GM19238 (cell line): ENCODE measurements around the gene ERCC2.
"Not testable (repeated sequence)": the region's sequence is repeated elsewhere in the genome, so short reads cannot be mapped to it uniquely, and the experiment has no call there.

Experiments
- DNase-seq: peaks from one replicate; pipeline ENCODE4 v3.0.0; 2011; ENCODE audit warnings: low spot score; ENCODE audit not compliant: insufficient read length

The ERCC2 gene

DNA sequence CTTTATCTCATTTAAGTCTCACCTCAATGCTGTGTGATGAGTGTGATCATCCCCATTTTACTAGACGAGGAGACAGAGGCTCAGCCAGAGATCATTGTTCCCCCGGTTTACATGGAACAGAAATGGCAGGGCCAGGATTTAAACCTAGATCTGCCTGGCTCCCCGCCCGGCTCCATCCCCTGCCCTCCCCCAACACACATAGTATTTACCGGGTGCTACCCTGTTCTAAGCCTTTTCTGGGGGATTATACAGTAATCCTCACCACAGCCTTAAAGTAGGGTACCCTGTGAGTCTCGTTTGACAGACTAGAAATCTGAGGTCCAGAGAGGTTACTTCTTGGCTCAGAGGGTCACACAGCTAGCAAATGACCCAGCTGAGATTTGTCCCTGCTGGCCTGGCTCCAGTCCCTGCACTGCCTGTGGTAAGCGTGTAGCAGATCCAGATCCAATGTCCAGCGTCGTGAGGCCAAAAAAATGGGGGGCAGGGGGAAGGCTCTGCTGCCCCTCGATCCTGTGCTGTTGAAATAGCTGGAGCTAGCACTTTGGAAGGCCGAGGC, 33.6 kb downstream of the ERCC2 start:
- no peak for DNase-seq

- DNase-seq = not testable (repeated sequence)
These were observed 35.5 kb downstream of the ERCC2 start for GRCh38 chr19:45334881-45335280.

- no peak for DNase-seq
These were observed 36.6 kb downstream of the ERCC2 start for GRCh38 chr19:45333609-45334303.

- no peak for DNase-seq
These were observed 39.0 kb downstream of the ERCC2 start for GRCh38 chr19:45331411-45331810.

DNA sequence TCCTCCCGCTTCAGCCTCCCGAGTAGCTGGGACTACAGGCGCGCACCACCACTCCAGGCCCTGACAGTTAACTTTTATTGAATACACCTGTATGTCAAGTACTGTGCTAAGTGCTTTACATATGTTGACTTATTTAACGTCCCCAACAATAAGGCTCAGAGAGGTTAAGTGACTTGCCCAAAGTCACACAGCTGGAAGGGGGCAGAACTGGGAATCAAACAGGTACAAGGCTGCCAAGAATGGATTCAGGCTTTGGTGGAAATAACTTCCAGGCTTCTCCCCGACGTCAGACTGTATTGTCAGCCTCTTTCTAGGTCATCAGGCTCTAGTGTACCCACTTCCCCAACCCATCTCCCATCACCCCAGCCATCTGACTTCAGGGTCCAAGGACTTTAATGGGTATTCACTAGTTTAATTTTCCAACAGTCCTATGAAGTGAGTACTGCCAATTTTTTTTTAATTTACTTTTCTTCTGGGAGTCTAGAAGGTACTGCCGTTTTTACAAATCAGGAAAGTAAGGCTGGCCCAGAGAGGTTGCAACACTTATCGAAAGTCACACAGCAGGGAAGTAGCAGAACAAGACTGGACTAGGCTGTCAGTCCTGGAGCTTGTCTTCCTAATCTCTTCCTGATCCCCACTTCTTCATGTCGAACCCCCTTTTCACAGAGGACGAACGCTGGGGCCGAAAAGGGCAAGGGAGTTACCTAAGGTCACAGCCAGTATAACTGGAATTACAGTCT, 42.8 kb downstream of the ERCC2 start:
- DNase-seq = no peak

DNA sequence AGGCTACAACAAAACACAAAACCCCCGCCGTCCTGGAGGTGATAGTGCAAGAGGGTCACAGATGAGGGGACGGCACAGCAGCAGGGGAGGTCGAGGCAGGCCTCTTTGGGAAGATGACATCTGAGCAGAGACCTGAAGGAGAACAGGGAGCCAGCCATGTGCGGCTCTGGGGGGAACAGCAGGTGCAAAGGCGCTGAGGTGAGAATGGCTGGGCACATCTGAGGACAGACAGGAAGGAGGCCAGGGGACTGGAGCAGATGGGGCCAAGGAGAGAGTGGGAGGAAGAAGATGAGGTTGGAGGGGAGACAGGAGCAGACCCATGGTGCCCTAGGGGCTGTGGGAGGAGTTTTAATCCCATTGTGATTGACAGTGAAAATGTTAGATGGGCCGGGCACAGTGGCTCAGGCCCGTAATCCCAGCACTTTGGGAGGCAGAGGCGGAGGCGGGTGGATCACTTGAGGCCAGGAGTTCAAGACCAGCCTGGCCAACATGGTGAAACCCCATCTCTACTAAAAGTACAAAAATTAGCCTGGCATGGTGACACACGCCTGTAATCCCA, 45.9 kb downstream of the ERCC2 start:
- no peak for DNase-seq

DNA sequence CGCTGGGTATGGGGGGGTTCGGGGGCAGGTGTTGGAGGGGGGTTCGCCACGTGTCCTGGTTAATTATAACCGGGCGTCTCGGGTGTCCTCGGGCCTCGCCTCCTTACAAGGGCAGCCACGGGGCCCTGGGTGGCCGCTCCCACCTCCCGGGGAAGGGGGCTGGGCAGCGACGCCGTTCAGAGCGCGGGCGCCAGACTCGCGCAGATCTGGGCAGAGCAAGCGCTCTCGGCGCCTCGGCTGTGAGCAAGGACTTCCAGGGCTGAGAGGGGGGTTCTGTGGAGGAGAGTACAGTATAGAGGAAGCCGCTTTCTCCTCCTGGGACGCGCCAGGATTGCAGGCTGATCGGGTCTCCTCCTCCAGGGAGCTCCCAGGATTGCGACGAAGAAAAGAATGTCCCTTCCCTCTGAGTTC, 46.7 kb downstream of the ERCC2 start:
- DNase-seq = no peak

DNA sequence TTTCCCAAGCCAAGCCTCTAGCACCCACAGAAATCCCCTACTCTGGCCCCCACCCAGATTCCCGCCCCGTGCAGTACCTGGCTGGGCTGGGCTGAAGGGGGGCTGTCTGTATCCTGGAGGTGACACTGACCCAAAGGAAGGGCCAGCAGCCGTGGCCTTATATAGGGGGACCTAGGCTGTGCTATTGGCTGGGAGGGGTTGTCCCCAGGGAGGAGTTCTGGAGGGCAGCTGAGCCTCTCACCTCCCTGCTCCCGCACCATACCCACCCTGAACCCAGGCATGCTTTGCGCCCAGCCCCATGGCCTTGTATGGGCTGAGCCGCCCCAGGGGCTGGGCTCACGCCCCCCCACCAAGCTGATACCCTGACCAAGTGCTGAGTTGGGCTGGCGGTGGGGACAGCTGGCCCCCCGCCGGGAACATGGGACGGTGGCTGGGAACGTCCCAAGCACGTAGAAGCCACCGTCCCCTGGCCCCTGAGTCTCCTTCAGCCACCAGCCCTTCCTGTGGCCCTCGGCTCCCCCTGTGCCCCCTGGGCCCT, 47.6 kb downstream of the ERCC2 start, which contains the start of gene CKM:
Gene CKM, minus strand, starts transcription at position 132 of the 538 bp plus-strand sequence. CDS start 3,162 bp downstream, outside the sequence.
- DNase-seq = no peak

DNA sequence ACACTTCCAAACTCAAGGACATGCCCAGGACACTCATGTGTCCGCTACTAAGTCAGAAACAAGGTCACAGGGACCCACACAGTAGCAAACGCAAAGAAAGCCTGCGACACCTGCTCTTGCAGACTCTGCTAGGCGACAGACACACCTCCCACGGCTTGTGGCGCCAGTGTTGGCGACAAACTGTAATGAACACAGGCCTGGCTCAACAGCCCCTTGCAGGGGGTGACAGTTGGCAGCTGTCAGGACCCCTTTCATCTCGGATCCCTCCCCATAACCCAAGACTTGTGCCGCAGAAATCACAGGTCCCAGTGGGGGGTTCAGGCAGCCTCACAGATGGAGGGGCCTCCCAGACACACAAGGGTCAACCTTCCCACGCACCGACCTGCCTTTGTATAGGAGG, 48.1 kb downstream of the ERCC2 start:
- DNase-seq = no peak

GRCh38 chr19:45321848-45322247, 48.5 kb downstream of the ERCC2 start:
- no peak for DNase-seq

GRCh38 chr19:45320997-45321775, 49.2 kb downstream of the ERCC2 start:
- DNase-seq = no peak

- DNase-seq = no peak
These were observed 55.1 kb downstream of the ERCC2 start for GRCh38 chr19:45315304-45315703.

GRCh38 chr19:45314708-45315245, 55.6 kb downstream of the ERCC2 start:
- no peak for DNase-seq

GRCh38 chr19:45312285-45312684, 58.1 kb downstream of the ERCC2 start:
- DNase-seq = not testable (repeated sequence)

- no peak for DNase-seq
These were observed 58.8 kb downstream of the ERCC2 start for GRCh38 chr19:45311621-45312020.

DNA sequence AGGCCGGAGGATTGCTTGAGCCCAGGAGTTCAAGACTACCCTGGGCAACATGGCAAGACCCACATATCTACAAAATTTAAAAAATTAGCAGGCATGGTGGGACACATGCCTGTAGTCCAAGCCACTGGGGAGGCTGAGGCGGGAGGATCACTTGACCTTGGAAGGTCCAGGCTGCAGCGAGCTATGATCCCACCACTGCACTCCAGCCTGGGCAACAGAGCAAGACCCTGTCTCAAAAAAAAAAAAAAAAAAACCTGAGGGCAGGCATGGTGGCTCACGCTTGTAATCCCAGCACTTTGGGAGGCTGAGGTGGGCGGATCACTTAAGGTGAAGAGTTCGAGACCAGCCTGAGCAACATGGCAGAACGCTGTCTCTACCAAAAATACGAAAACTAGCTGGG, 61.1 kb downstream of the ERCC2 start:
- not testable (repeated sequence) for DNase-seq

DNA sequence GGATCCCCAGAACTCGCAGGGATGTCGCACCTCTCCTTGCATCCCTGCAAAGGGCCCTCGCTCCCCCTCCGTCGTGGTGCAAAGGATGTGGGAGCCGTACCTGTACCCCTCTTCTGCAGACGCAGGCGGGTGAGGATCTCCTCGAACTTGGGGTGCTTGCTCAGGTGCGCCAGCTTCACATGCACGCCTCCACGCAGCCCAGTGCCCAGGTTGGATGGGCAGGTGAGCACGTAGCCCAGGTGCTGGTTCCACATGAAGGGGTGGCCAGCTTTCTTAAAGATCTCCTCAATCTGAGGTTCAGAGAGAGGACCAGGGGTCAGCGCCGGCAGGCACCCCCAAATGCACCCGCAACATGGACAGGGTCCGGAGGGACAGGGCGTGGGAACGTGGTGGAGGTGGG, 63.0 kb downstream of the ERCC2 start:
- DNase-seq = no peak

GRCh38 chr19:45306518-45307027, 63.8 kb downstream of the ERCC2 start:
- DNase-seq = no peak

GRCh38 chr19:45306040-45306439, 64.3 kb downstream of the ERCC2 start:
- no peak for DNase-seq

DNA sequence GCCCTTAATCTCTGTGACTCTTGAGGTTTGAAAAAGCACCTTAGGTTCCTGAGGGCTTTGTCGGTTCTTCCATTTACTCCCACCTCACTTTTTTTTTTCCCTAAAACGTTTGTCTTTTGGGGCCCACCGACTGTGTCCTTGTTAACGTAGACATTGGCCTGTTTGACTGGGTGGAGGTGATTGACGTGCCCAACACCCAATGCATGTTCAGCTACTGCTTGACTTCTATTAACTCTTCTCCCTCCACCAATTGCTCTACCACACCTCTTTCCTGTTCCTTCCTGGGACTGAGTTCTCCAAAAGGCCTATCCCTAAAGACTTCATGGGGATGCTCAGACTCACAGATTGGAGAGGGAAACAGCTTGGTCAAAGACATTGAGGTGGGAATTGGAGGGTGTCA, 65.0 kb downstream of the ERCC2 start:
- no peak for DNase-seq

DNA sequence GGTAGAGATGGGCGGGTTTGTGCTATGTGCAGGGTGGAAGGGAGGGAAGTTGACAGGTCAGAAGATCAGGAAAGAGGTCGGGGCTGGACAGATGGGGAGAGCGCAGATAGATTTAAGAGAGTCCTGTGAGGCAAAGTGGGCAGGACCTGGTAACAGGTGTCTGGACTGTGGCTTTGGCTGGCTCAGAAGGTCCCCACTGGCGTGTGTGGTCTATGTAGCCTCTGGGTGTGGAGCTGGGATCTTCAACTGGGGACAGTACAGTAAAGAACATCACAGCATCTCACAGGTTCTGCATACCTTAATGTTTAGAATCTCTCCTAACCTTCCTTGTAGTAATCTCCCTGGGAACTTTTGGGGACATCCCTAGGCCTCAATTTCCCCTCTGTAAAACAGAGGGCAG, 65.4 kb downstream of the ERCC2 start:
- DNase-seq = no peak
